HG02571 (cell line): ENCODE measurements around the gene CCDC124.

Source experiments
- ATAC-seq: cut with Tn5 transposase; IDR thresholded peaks from one replicate; pipeline ENCODE4 v1.9.1; 2021; ENCODE audit warnings: mild to moderate bottlenecking, moderate library complexity; ENCODE audit not compliant: unreplicated experiment

CCDC124 gene

DNA sequence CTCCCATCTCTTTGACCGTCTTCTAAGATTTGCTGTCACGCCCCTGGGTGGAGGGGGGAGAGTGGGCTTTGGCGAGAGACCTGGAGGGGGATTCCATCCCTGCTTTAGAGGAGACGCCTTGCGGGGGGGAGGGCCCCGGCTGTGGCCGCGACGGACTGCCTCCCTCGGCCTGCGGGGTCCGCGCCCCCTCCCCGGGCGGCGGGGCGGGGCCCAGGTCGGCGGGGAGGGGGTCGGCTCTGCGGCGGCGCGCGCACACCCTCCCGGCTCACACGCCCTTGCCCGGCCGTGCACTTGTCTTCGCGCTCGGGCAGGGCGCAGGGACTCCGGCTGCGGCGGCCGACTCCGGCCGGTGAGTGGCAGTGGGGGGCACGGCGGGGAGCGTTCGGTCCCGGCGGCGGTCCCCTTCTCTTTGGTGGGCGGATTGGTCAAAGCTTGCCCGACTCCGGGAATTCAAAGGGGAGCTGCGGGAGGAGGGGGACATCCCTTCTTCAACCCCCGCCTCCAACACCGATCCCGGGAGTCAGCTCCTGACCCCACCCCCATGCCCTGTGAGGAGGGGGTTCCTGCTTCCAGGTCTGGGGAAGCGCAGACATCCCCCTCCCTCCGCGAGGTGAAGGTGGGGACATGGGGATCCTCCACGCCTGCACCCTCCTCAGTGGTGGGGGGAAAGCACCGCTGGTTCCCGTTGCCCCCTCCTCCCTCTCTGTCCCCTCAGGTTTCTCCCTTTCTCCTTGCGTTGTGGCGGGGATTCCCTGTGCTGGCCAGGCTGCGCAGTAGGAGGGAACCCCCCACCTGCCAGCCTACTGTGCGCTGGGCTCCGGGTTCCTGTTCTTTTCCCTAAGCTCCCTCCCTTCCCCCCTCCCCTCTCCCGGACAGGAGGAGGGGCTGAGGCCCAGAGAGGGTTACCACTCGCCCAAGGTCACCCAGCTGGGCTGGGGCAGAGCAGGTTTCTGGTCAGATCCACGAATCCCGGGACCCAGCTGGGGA is 19.5 kb downstream of the CCDC124 start:
- ATAC-seq, result no peak

DNA sequence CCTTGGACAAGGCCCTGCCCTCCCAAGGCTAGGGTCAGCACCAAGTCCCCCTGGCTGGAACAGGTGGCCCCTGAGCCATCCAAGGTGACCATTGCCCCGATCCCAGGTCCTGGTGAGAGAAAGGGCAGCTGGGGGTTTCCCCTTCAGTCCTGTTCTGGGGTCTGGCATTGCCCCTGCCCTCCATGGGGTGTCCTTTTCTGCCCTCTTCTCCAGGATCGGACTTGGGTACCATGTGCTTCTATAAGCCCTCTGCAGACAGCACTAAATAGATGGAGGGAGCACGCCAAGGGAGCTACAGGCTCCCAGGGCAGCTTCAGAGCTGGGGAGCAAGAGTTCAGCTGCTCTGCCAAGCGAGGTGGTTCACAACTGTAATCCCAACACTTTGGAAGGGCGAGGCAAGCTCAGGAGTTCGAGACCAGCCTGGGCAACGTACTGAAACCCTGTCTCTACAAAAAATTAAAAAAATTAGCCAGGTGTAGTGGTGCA is 20.5 kb downstream of the CCDC124 start:
- ATAC-seq, result no peak

DNA sequence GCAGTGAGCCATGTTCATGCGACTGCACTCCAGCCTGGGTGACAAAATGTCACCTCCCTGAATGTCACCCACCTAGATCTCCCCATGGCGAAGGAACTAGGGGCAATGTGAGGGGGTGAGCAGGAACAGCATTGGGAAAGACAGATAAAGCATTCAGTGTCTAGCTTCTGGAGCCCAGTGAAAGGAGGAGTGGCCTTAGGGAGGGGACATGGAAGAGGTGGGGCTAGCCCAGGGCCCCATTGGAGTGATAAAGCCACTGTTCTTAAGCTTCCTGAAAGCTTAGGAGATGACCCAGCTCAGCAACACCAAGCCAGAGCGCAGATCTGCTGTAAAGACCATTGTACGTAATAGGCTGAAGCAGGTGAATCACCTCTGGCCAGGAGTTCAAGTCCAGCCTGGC is 21.1 kb downstream of the CCDC124 start:
- ATAC-seq, result no peak

- ATAC-seq, result no peak
Measured at GRCh38 chr19:17954401-17954800, 21.6 kb downstream of the CCDC124 start.

GRCh38 chr19:17957149-17957849 is 24.5 kb downstream of the CCDC124 start:
- ATAC-seq, result no peak

DNA sequence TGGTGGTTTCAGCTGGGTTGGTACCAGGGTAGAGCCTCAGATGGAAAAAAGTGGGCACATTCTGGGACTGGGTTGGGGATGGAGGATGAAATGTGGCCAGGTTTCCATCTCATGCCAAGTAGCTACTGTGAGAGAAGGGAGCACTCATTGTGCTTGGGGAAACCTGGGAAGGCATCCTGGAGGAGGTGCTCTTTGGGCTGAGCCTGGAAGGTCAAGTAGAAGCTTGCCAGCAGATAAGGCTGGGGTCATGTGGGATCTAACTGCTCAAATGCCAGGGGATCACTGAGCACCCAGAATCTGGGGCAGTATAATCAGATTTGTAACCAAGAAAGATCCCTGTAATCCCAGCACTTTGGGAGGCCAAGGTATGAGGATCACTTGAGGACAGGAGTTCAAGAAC is 25.1 kb downstream of the CCDC124 start:
- ATAC-seq, result no peak

- no peak for ATAC-seq
Measured at GRCh38 chr19:17963936-17964691, 31.3 kb downstream of the CCDC124 start.

DNA sequence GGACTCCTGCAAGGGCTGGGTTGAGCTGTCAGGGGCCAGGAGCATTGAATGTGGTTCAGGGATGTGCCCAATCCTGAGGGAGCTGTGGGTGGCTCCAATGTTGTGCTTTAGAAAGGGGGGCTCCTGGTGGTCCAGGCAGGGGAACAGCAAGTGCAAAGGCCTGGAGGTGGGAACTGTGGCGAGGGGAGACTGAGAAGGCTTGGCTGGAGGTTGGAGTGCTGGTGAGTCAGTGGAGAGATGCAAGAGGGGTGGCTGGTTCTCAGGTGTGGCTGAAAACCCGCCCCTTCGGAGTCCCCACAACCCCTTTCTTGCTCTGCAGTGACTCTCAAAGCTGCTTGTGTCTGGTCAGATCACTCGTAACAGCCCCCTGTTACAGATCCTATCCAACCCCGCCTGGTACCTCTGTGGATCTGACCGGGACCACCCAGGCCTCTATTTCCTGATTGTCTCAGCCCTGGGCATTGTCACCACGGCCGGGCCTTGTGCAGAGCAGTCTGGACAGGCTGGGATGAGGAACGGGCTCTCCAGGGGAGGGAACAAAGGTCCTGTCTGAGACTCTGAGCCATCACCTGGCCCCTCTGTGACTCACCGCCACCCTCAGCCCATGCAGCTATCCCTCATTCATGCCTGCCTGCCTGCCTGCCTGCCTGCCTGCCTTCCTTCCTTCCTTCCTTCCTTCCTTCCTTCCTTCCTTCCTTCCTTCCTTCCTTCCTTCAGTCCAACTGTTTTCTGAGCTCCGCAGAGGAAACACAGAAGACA is 32.7 kb downstream of the CCDC124 start:
- no peak for ATAC-seq

DNA sequence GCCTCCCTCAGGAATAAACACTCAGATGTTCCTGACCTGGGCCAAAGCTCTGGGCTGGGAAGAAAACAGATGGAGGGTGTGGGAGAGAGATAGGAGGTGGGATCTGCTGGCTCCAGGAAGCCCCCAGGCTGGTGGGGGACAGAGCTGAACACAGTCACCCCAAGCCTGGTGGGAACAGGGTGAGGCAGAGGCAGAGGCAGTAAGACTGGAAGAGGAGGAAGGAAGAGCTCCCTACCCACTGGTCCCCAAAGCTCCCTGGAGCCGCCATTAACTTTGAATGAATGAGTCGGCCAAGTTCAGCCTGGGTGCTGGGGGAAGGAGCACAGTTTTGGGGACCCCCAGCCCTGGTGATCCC is 33.3 kb downstream of the CCDC124 start:
- ATAC-seq, result no peak

DNA sequence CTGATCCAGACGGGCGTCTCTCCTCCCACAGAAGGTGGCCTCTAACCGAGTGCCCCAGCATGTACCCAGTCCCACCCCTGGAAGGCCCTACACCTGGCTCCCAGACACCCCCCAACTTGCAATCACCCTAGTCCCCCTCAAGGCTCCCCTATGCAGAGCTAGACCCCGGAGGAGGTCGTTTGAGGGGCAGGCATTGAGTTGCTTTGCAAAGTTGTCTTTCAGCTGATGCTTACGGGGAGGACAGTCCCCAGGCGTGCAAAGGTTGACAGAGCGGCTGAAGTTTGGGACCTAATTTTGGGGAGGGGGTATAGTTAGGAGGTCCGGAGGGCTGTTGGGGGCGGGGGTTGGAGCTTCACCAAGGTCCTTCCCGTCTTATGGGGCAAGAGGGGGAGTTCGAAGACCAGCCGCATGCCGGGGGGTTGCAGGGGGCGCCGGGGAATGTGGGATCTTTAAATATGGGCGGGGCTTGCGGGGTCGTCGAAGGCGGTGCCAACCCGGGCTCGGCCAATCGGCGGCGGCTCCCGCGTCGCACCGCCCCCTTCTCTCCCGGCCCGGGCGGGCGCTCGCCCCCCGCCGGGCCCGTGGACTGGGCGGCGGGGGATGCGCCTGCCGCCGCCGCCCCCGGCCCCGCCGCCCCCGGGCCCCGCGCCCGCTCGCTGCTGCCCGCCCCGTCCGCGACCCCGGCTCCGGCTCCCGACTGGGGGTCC is 33.9 kb downstream of the CCDC124 start, which contains the start of gene KCNN1:
TSS of gene KCNN1 (plus strand) at position 558 of the 707 bp plus-strand sequence. CDS start 6,782 bp downstream, outside the sequence.
- ATAC-seq, result no peak

- no peak for ATAC-seq
Measured at GRCh38 chr19:17967257-17968051, 34.6 kb downstream of the CCDC124 start.

DNA sequence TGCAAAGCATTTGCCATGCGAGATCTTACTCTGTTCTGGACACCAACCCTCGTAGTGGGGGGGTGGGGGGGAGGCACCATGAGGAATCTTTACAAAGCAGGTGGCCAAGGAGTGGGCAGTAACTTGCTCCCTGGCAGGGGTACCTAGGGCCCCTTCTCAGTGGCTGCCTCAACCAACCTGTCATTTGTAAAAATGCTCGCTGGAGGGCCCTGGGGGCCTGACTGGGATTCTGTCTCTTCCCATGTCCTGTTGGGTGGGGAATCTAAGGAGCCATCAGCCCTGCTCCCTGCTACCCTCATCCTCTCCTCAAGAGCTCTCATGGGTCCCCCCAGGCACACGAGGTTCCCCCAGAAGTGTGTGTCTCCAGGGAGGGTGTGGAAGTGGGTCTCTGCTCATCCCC is 35.5 kb downstream of the CCDC124 start:
- no peak for ATAC-seq

GRCh38 chr19:17969096-17969792 is 36.4 kb downstream of the CCDC124 start:
- no peak for ATAC-seq

DNA sequence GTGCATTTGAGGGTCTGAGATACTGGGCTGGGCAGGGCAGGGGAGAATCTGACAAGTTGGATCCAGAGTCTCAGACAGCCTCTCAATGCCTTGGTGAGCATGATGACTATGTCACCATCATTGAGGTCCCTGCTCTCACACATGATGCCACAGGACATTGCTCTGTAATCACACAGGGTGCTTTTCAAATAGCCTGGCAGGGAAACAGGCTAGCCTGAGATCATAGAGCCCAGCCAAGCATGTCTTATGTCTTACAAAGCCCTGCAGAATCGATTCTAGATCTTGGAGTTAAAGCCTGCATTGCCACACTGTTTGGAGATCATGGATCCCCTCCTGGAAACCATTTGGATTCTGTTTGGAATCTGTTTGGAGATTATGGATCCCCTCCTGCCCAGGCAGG is 39.4 kb downstream of the CCDC124 start:
- ATAC-seq, result no peak

- ATAC-seq, result no peak
Measured at GRCh38 chr19:17973759-17974158, 40.9 kb downstream of the CCDC124 start.

GRCh38 chr19:17974551-17974950 is 41.7 kb downstream of the CCDC124 start:
- no peak for ATAC-seq

- no peak for ATAC-seq
Measured at GRCh38 chr19:17975032-17975431, 42.2 kb downstream of the CCDC124 start.

GRCh38 chr19:17977021-17977420 is 44.2 kb downstream of the CCDC124 start:
- no peak for ATAC-seq
